ENCODE results near the gene ZMYM3. TPM values are rescaled to one million over a fixed set of nuclear protein-coding genes. Genes with fewer than 3 reads are reported as not detected.

Gene ZMYM3
- polyA plus RNA-seq, 1 donor (not counting 4 experiments of a cell fraction or from before 2014, with no cell fraction given): 7.7 TPM

DNA sequence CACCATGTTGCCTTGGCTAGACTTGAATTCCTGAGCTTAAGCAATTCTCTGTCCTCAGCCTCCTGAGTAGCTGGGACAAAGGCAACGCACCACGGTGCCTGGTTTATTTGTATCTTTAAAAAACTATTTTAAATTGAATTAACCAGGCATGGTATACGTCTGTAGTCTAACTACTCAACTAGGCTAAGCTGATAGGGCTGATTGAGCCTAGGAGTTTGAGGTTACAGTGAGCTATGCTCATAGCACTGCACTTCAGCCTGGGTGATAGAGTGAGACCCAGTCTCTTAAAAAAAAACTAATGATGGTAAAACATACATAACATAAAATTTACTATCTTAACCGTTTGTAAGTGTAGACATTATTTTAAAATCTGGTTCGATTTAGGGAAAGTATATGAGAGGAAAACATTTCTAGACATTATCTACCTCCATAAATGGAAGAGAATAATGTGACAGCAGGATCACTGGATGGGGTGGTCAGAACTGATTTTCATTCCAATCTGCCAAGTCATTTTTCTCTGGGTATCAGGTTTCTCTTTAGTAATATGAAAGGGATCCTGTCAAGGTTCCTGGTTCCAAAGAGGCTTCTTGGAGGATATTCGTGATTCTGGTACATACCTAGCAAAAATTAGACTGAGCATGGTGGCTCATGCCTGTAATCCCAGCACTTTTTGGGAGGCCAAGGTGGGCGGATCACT lies 38.9 kb upstream of the ZMYM3 start:
- Histone ChIP-seq H3K36me3 (ENCODE audit: control insufficient read depth in 2 of 2, extremely low read depth in 1 of 2, insufficient read depth in 2 of 2, low read length in 2 of 2) (peaks cover 4 to 7% of the 10 kb centered on the region in 2 experiments), H4K20me1 (ENCODE audit: control insufficient read depth, extremely low read depth, insufficient read depth, low read length) (no peaks in the 10 kb centered on the region), H3K9me1 (ENCODE audit: control insufficient read depth, extremely low read depth, insufficient read depth, low read length) (no peaks in the 10 kb centered on the region), H3K27me3 (ENCODE audit: control insufficient read depth, extremely low read depth, insufficient read depth, low read length) (no peaks in the 10 kb centered on the region), H3K9ac (ENCODE audit: control insufficient read depth, extremely low read depth, insufficient read depth, low read length) (no peak overlapping the region), H3K79me2 (ENCODE audit: control insufficient read depth, insufficient read depth, low read length) (peaks cover 27% of the 10 kb centered on the region), H3K4me2 (ENCODE audit: control insufficient read depth, extremely low read depth, insufficient read depth, low read depth, low read length) (no peak overlapping the region), H3K9me3 (ENCODE audit: control insufficient read depth, low read depth, low read length) (no peaks in the 10 kb centered on the region), H2AFZ (ENCODE audit: control insufficient read depth, low read length) (no peak overlapping the region), H3K4me3 (ENCODE audit: control insufficient read depth in 2 of 3, extremely low read depth in 1 of 3, insufficient read depth in 2 of 3, low read depth in 1 of 3, low read length in 3 of 3) (no peak overlapping the region), H3K4me1 (ENCODE audit: control insufficient read depth, extremely low read depth, insufficient read depth, low read length) (no peaks in the 10 kb centered on the region), H3K27ac (ENCODE audit: control insufficient read depth, insufficient read depth, low read length) (no peak overlapping the region)
- DNase-seq (ENCODE audit: low read depth, low spot score) (no peak), FAIRE-seq (no peak)
- TF ChIP-seq, protein P1, sequence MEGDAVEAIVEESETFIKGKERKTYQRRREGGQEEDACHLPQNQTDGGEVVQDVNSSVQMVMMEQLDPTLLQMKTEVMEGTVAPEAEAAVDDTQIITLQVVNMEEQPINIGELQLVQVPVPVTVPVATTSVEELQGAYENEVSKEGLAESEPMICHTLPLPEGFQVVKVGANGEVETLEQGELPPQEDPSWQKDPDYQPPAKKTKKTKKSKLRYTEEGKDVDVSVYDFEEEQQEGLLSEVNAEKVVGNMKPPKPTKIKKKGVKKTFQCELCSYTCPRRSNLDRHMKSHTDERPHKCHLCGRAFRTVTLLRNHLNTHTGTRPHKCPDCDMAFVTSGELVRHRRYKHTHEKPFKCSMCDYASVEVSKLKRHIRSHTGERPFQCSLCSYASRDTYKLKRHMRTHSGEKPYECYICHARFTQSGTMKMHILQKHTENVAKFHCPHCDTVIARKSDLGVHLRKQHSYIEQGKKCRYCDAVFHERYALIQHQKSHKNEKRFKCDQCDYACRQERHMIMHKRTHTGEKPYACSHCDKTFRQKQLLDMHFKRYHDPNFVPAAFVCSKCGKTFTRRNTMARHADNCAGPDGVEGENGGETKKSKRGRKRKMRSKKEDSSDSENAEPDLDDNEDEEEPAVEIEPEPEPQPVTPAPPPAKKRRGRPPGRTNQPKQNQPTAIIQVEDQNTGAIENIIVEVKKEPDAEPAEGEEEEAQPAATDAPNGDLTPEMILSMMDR (optimal IDR thresholded peaks at IDR 0.05 in 1 of 3, IDR thresholded peaks at IDR 0.05 in 1 of 3, conservative IDR thresholded peaks at IDR 0.05 in 1 of 3; ENCODE audit: extremely low read depth in 1 of 3, insufficient read depth in 2 of 3, low read length in 3 of 3): no peak
- TF ChIP-seq EZH2 (IDR thresholded peaks at IDR 0.05; ENCODE audit: low read length): no peak
- dilution Hi-C loops (cut with MboI; ENCODE audit: extremely low pct_ligation_motif_present, low sequenced_read_pairs): no loop called here

DNA sequence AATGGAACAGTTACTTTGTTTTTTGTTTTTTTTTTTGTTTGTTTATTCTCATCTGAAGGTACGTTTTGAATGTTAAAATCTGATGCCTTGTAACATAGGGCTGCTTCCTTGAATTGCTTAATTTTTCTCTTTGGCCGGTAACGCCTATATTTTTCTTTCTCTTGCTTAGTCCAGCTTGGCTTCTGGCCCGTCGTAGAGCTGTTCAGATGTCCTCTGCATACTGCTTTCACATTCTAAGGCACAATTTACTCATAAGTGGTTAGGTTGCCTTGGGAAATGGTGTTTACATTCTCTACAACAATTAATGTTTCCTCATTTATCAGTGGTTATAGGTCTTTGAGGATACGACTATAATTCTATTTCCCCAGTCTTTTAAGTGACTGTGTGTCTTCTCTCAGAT lies 37.4 kb upstream of the ZMYM3 start:
- Histone ChIP-seq H3K9ac (ENCODE audit: control insufficient read depth, extremely low read depth, insufficient read depth, low read length) (no peak overlapping the region), H3K79me2 (ENCODE audit: control insufficient read depth, insufficient read depth, low read length) (peaks cover 41% of the 10 kb centered on the region), H3K27ac (ENCODE audit: control insufficient read depth, insufficient read depth, low read length) (no peak overlapping the region), H3K9me1 (ENCODE audit: control insufficient read depth, extremely low read depth, insufficient read depth, low read length) (no peaks in the 10 kb centered on the region), H3K4me1 (ENCODE audit: control insufficient read depth, extremely low read depth, insufficient read depth, low read length) (no peaks in the 10 kb centered on the region), H3K36me3 (ENCODE audit: control insufficient read depth in 2 of 2, extremely low read depth in 1 of 2, insufficient read depth in 2 of 2, low read length in 2 of 2) (peaks cover 4 to 7% of the 10 kb centered on the region in 2 experiments), H3K9me3 (ENCODE audit: control insufficient read depth, low read depth, low read length) (no peaks in the 10 kb centered on the region), H3K27me3 (ENCODE audit: control insufficient read depth, extremely low read depth, insufficient read depth, low read length) (no peaks in the 10 kb centered on the region), H2AFZ (ENCODE audit: control insufficient read depth, low read length) (no peak overlapping the region), H3K4me3 (ENCODE audit: control insufficient read depth in 2 of 3, extremely low read depth in 1 of 3, insufficient read depth in 2 of 3, low read depth in 1 of 3, low read length in 3 of 3) (no peak overlapping the region), H3K4me2 (ENCODE audit: control insufficient read depth, extremely low read depth, insufficient read depth, low read depth, low read length) (no peak overlapping the region), H4K20me1 (ENCODE audit: control insufficient read depth, extremely low read depth, insufficient read depth, low read length) (no peaks in the 10 kb centered on the region)
- FAIRE-seq (no peak), DNase-seq (ENCODE audit: low read depth, low spot score) (no peak)
- no peak for TF ChIP-seq EZH2 (IDR thresholded peaks at IDR 0.05; ENCODE audit: low read length)
- TF ChIP-seq, protein P1 (optimal IDR thresholded peaks at IDR 0.05 in 1 of 3, IDR thresholded peaks at IDR 0.05 in 1 of 3, conservative IDR thresholded peaks at IDR 0.05 in 1 of 3; ENCODE audit: extremely low read depth in 1 of 3, insufficient read depth in 2 of 3, low read length in 3 of 3): no peak
- dilution Hi-C loops (cut with MboI; ENCODE audit: extremely low pct_ligation_motif_present, low sequenced_read_pairs): no loop called here
